Transverse colon (tissue), 4 donors: Measurements from ENCODE around the gene PLIN3.

Source experiments
- POLR2A ChIP-seq: fragments of 450-650 bp; IDR thresholded peaks from one replicate; pipeline ENCODE4 v1.6.1; 2016; ENCODE audit warnings: antibody characterized with exemption, mild to moderate bottlenecking, moderate library complexity
- POLR2AphosphoS5 ChIP-seq, 3 donors: sonication (generic); formaldehyde crosslinking; IDR thresholded peaks; one replicate each; pipeline ENCODE4 v1.6.1; 2016; ENCODE audit warnings: antibody characterized with exemption in 3 of 3
- TF ChIP-seq, protein P1 (sequence below), 5 experiments: fragments of 200-600 bp in 3 of 5; fragments of 450-650 bp in 2 of 5; sonication (generic) in 3 of 5; IDR thresholded peaks; 1 replicate in 2 of 5; 2 replicates in 3 of 5; pipeline ENCODE4 v1.5.1; 2016 to 2017; ENCODE audit warnings: antibody characterized with exemption in 5 of 5, inconsistent platforms in 3 of 5, mild to moderate bottlenecking in 2 of 5, moderate library complexity in 1 of 5

DNA sequence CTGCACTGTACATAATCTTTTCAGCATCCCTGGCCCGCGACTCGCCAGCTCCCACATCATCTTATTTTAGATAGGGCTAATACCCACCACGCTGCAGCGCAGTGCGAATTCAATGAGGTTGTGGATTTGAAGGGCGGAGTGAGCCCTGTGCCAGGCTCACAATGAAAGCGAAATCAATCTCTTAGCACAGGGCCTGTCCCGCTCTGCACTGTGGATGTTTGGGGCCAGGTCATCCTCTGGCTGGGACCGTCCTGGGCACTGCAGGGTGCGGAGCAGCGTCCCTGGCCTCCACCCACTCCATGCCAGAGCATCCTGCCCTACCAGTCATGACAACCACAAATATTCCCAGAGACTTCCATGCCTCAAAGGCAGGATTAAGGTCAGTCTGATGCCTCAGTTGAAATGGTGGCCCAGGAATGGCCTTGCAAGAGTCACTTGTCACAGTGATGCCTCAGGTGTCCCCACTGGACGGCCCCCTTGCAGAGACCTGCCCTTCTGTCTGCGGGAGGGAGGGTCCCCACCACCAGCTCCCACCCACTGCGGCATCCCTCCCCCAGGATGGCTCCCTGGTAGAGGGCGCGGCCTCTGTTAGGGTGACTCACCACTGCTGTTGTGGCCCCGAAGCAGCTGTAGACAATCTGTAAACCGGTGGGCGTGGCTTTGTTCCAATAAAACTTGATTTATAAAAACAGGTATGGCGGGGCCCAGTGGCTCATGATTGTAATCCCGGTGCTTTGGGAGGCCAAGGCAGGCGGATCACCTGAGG lies 47.5 kb upstream of the PLIN3 start:
- TF ChIP-seq, protein P1, sequence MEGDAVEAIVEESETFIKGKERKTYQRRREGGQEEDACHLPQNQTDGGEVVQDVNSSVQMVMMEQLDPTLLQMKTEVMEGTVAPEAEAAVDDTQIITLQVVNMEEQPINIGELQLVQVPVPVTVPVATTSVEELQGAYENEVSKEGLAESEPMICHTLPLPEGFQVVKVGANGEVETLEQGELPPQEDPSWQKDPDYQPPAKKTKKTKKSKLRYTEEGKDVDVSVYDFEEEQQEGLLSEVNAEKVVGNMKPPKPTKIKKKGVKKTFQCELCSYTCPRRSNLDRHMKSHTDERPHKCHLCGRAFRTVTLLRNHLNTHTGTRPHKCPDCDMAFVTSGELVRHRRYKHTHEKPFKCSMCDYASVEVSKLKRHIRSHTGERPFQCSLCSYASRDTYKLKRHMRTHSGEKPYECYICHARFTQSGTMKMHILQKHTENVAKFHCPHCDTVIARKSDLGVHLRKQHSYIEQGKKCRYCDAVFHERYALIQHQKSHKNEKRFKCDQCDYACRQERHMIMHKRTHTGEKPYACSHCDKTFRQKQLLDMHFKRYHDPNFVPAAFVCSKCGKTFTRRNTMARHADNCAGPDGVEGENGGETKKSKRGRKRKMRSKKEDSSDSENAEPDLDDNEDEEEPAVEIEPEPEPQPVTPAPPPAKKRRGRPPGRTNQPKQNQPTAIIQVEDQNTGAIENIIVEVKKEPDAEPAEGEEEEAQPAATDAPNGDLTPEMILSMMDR (IDR thresholded peaks at IDR 0.05), result no peak
- TF ChIP-seq POLR2A (no peak), POLR2AphosphoS5 (IDR thresholded peaks at IDR 0.05) (peak in 2 of 3 donors; percentile 43 to 44)
